Uterus (tissue), 2 donors: ENCODE results near the gene SPOCK1.

ENCODE experiments used
- CTCF ChIP-seq, 4 experiments: fragments of 200-600 bp in 2 of 4; fragments of 450-650 bp in 2 of 4; sonication (generic) in 2 of 4; IDR thresholded peaks; one replicate each; pipeline ENCODE4 v1.5.1; 2016 to 2019; ENCODE audit warnings: antibody characterized with exemption in 4 of 4, mild to moderate bottlenecking in 2 of 4, moderate library complexity in 1 of 4
- POLR2A ChIP-seq, 2 donors: fragments of 450-650 bp; IDR thresholded peaks; one replicate each; pipeline ENCODE4 v1.6.1; 2016; ENCODE audit warnings: antibody characterized with exemption in 2 of 2, mild to moderate bottlenecking in 1 of 2, moderate library complexity in 1 of 2

DNA sequence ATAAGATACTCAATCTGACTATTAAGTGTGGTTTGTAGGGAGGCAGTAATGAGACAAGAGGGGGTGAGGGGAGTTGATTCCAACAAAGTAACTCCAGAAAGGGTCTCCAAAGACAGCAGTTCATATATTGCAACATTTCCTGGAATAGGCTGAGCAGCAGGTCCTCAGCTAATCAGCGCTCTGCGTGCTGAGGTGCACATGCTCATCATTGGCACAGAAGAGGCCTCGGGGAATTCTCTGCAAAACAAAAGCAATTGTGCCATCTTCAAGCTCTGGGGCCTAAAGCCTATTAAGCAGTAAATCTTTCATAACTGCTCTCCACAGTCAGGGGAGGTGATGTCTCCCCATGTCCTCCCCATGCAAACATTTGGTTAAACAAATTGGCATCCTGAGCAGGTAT, 357.3 kb downstream of the SPOCK1 start:
- TF ChIP-seq CTCF (IDR thresholded peaks at IDR 0.05) (no peak), POLR2A (IDR thresholded peaks at IDR 0.05) (no peak)
